ENCODE results near the gene CMSS1. TPM values are rescaled to one million over a fixed set of nuclear protein-coding genes. Genes with fewer than 3 reads are reported as not detected.

The CMSS1 gene
- total RNA-seq, 1 donor from 2014 or later, result 41.1 TPM

DNA sequence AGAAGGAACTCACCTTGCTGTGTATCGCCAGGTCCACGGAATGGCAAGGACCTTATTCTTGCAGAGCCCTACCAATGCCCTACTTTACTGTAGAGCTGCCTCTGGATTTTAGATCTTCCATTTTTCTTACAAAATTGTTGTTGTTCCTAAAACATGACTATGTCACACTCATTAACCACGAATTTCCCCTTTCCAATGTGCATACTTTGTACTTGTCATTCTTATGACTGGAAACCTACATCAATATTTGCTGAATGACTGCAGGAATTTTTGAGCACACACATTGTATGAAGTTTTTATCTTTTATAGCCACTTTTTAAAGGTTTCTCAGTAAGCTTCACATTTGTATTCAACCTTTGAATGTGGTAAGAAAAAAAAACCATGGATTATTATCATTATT lies 35.9 kb upstream of the CMSS1 start:
- ATAC-seq (ENCODE audit: low read depth) (no peak), DNase-seq (no peak)
- POLR2A ChIA-PET, result no interaction called here
- Mint-ChIP-seq H3K36me3 (ENCODE audit: low read depth) (no peaks in the 10 kb centered on the region), H3K27me3 (peaks cover 18% of the 10 kb centered on the region), H3K4me1 (no peaks in the 10 kb centered on the region), H3K27ac (no peak overlapping the region), H3K9me3 (no peaks in the 10 kb centered on the region), H3K4me3 (no peak overlapping the region)
- CTCF ChIA-PET, result no interaction called here
- TF ChIP-seq, protein P1, sequence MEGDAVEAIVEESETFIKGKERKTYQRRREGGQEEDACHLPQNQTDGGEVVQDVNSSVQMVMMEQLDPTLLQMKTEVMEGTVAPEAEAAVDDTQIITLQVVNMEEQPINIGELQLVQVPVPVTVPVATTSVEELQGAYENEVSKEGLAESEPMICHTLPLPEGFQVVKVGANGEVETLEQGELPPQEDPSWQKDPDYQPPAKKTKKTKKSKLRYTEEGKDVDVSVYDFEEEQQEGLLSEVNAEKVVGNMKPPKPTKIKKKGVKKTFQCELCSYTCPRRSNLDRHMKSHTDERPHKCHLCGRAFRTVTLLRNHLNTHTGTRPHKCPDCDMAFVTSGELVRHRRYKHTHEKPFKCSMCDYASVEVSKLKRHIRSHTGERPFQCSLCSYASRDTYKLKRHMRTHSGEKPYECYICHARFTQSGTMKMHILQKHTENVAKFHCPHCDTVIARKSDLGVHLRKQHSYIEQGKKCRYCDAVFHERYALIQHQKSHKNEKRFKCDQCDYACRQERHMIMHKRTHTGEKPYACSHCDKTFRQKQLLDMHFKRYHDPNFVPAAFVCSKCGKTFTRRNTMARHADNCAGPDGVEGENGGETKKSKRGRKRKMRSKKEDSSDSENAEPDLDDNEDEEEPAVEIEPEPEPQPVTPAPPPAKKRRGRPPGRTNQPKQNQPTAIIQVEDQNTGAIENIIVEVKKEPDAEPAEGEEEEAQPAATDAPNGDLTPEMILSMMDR (IDR thresholded peaks at IDR 0.05), result no peak
- intact Hi-C loops (cut with micrococcal nuclease), result no loop called here

GRCh38 chr3:99783011-99783573 lies 34.6 kb upstream of the CMSS1 start:
- no peak for ATAC-seq (ENCODE audit: low read depth)
- Mint-ChIP-seq H3K4me3 (no peak overlapping the region), H3K9me3 (no peaks in the 10 kb centered on the region), H3K27ac (no peak overlapping the region), H3K27me3 (peaks cover 13% of the 10 kb centered on the region), H3K36me3 (ENCODE audit: low read depth) (no peaks in the 10 kb centered on the region), H3K4me1 (no peaks in the 10 kb centered on the region)
- TF ChIP-seq, protein P1 (IDR thresholded peaks at IDR 0.05), result no peak
- ChIA-PET CTCF (no interaction called here), POLR2A (no interaction called here)
- intact Hi-C loops (cut with micrococcal nuclease), result no loop called here
- no peak for DNase-seq

GRCh38 chr3:99789011-99789721 lies 28.5 kb upstream of the CMSS1 start:
- DNase-seq, result no peak
- Mint-ChIP-seq H3K4me1 (no peaks in the 10 kb centered on the region), H3K4me3 (no peak overlapping the region), H3K27ac (no peak overlapping the region), H3K9me3 (no peaks in the 10 kb centered on the region), H3K27me3 (peaks cover 5% of the 10 kb centered on the region), H3K36me3 (ENCODE audit: low read depth) (no peaks in the 10 kb centered on the region)
- POLR2A ChIA-PET, result no interaction called here
- peak; percentile 81 for ATAC-seq (ENCODE audit: low read depth)
- CTCF ChIA-PET, result no interaction called here
- TF ChIP-seq, protein P1 (IDR thresholded peaks at IDR 0.05), result peak; percentile 32
- intact Hi-C loops (cut with micrococcal nuclease), result no loop called here

DNA sequence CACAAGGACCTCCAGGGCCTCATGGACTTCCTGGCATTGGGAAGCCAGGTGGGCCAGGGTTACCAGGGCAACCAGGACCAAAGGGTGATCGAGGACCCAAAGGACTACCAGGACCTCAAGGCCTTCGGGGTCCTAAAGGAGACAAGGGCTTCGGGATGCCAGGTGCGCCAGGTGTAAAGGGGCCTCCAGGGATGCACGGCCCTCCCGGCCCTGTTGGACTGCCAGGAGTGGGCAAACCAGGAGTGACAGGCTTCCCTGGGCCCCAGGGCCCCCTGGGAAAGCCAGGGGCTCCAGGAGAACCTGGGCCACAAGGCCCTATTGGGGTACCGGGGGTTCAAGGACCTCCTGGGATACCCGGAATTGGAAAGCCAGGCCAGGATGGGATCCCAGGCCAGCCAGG lies 23.2 kb upstream of the CMSS1 start:
- intact Hi-C loops (cut with micrococcal nuclease), result no loop called here
- ATAC-seq (ENCODE audit: low read depth), result no peak
- H3K4me1 Mint-ChIP-seq, result no peaks in the 10 kb centered on the region
- H3K27ac Mint-ChIP-seq, result no peak overlapping the region
- H3K27me3 Mint-ChIP-seq, result peaks cover 5% of the 10 kb centered on the region
- H3K9me3 Mint-ChIP-seq, result no peaks in the 10 kb centered on the region
- ChIA-PET CTCF (no interaction called here), POLR2A (no interaction called here)
- no peak for DNase-seq
- TF ChIP-seq, protein P1 (IDR thresholded peaks at IDR 0.05), result no peak
- H3K36me3 Mint-ChIP-seq (ENCODE audit: low read depth), result no peaks in the 10 kb centered on the region
- no peak overlapping the region for H3K4me3 Mint-ChIP-seq

DNA sequence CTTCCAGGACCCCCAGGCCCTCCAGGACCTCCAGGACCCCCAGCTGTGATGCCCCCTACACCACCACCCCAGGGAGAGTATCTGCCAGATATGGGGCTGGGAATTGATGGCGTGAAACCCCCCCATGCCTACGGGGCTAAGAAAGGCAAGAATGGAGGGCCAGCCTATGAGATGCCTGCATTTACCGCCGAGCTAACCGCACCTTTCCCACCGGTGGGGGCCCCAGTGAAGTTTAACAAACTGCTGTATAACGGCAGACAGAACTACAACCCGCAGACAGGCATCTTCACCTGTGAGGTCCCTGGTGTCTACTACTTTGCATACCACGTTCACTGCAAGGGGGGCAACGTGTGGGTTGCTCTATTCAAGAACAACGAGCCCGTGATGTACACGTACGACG lies 22.1 kb upstream of the CMSS1 start:
- H3K4me3 Mint-ChIP-seq, result no peak overlapping the region
- CTCF ChIA-PET, result no interaction called here
- DNase-seq (no peak), ATAC-seq (ENCODE audit: low read depth) (no peak)
- POLR2A ChIA-PET, result no interaction called here
- H3K9me3 Mint-ChIP-seq, result no peaks in the 10 kb centered on the region
- TF ChIP-seq, protein P1 (IDR thresholded peaks at IDR 0.05), result no peak
- intact Hi-C loops (cut with micrococcal nuclease), result no loop called here
- H3K27ac Mint-ChIP-seq, result no peak overlapping the region
- no peaks in the 10 kb centered on the region for H3K36me3 Mint-ChIP-seq (ENCODE audit: low read depth)
- H3K27me3 Mint-ChIP-seq, result peaks cover 3% of the 10 kb centered on the region
- H3K4me1 Mint-ChIP-seq, result no peaks in the 10 kb centered on the region

Data from activated B cell treated with CpG ODN at 0.5 μM for 24 hours (primary cell).